Measurements from ENCODE around the gene PLA2G4E.

DNA sequence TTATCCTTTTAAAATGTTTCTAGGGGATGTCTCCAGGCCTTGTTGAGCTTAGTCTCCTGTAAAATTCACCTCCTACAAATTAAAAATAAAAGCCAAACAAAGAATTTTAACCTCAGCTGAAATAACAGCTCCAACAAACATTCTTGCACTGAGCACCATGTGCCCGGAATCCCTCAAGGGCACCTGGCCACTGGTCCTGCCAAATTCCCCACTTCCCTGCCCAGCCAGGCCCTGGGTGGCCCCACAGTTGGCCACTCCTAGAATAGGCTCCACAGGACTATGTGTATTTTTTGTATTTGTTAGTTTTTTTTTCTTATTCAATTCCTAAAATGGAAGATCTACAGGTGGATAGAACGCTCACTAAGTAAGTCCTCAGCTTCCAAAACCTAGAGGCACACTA lies 33.1 kb upstream of the PLA2G4E start:
- TF ChIP-seq SUZ12 (IDR thresholded peaks at IDR 0.05) (no peak), NFRKB (IDR thresholded peaks at IDR 0.05) (no peak), BHLHE40 (IDR thresholded peaks at IDR 0.05; ENCODE audit: borderline replicate concordance) (no peak), ZNF384 (IDR thresholded peaks at IDR 0.05) (no peak), ELF4 (IDR thresholded peaks at IDR 0.05) (no peak)
